Breast epithelium (tissue), 4 donors: ENCODE measurements around the gene ZNRF4. TPM values are rescaled to one million over a fixed set of nuclear protein-coding genes. Genes with fewer than 3 reads are reported as not detected.

ENCODE experiments used
- DNase-seq, 2 donors: peaks; one replicate each; pipeline ENCODE4 v3.0.0-alpha.2; 2019; ENCODE audit warnings: low spot score in 2 of 2
- H3K27ac ChIP-seq, 2 donors: fragments of 200-600 bp; sonication (generic) in 1 of 2; one replicate each; pipeline ENCODE4 v1.5.1; 2016 to 2019; ENCODE audit warnings: mild to moderate bottlenecking in 1 of 2
- H3K27me3 ChIP-seq, 2 donors: fragments of 200-600 bp; sonication (generic) in 1 of 2; one replicate each; pipeline versions ENCODE4 v1.5.1 to v1.6.0; 2017 to 2019; ENCODE audit warnings: control low read depth in 1 of 2, mild to moderate bottlenecking in 1 of 2
- H3K36me3 ChIP-seq: fragments of 200-600 bp; one replicate; pipeline ENCODE4 v1.5.1; 2019
- H3K4me1 ChIP-seq, 2 donors: fragments of 200-600 bp; sonication (generic); one replicate each; pipeline ENCODE4 v1.5.1; 2016 to 2019; ENCODE audit warnings: control low read depth in 1 of 2
- H3K4me3 ChIP-seq, 3 donors: fragments of 200-600 bp; sonication (generic); 1 replicate in 2 of 3; 2 replicates in 1 of 3; pipeline ENCODE4 v1.5.1; 2016 to 2019; ENCODE audit warnings: mild to moderate bottlenecking in 3 of 3, moderate library complexity in 2 of 3
- H3K9me3 ChIP-seq, 2 donors: fragments of 200-600 bp; sonication (generic) in 1 of 2; one replicate each; pipeline ENCODE4 v1.5.1; 2016 to 2019; ENCODE audit warnings: control low read depth in 1 of 2
- CTCF ChIP-seq, 3 donors: fragments of 450-650 bp; IDR thresholded peaks; one replicate each; pipeline ENCODE4 v1.5.1; 2016 to 2017; ENCODE audit warnings: antibody characterized with exemption in 3 of 3, mild to moderate bottlenecking in 3 of 3, moderate library complexity in 3 of 3
- POLR2A ChIP-seq: fragments of 450-650 bp; IDR thresholded peaks from one replicate; pipeline ENCODE4 v1.6.1; 2016; ENCODE audit warnings: antibody characterized with exemption, mild to moderate bottlenecking, moderate library complexity
- POLR2AphosphoS5 ChIP-seq, 3 donors: sonication (generic); formaldehyde crosslinking; IDR thresholded peaks; one replicate each; pipeline ENCODE4 v1.6.1; 2017; ENCODE audit warnings: antibody characterized with exemption in 3 of 3
- intact Hi-C: fragments of 100-400 bp; cut with DNase I; formaldehyde crosslinking; loops from one replicate; pipeline ENCODE4 v1.15.1; 2023; ENCODE audit warnings: low total_unique reads
- total RNA-seq, 3 donors: library from RNA; depleted of rRNA; stranded (reverse); fragments of >200 nt; gene quantifications; one replicate each; pipeline ENCODE4 v1.1.0, GENCODE V29; 2016

ZNRF4 gene
- total RNA-seq, 3 donors from 2014 or later = not detected

- H3K9me3 ChIP-seq = peaks cover 15 to 16% of the 10 kb centered on the region in 2 donors
- intact Hi-C loops = no loop called here
- H3K27ac ChIP-seq = no peak overlapping the region
- no peak for DNase-seq
- peaks cover 0 to 25% of the 10 kb centered on the region in 2 donors for H3K27me3 ChIP-seq
- no peaks in the 10 kb centered on the region for H3K36me3 ChIP-seq
- no peak overlapping the region for H3K4me3 ChIP-seq
- no peaks in the 10 kb centered on the region for H3K4me1 ChIP-seq
- TF ChIP-seq POLR2AphosphoS5 (IDR thresholded peaks at IDR 0.05) = no peak
- no peak for TF ChIP-seq POLR2A
- no peak for TF ChIP-seq CTCF (IDR thresholded peaks at IDR 0.05)
Measured at GRCh38 chr19:5478925-5479588, 23.8 kb downstream of the ZNRF4 start.

GRCh38 chr19:5479958-5480357, 24.7 kb downstream of the ZNRF4 start:
- Histone ChIP-seq H3K9me3 (peaks cover 15 to 16% of the 10 kb centered on the region in 2 donors), H3K36me3 (no peaks in the 10 kb centered on the region), H3K27me3 (peaks cover 0 to 25% of the 10 kb centered on the region in 2 donors), H3K4me1 (no peaks in the 10 kb centered on the region), H3K4me3 (no peak overlapping the region), H3K27ac (no peak overlapping the region)
- intact Hi-C loops = no loop called here
- TF ChIP-seq POLR2AphosphoS5 (IDR thresholded peaks at IDR 0.05) = no peak
- TF ChIP-seq POLR2A = no peak
- no peak for TF ChIP-seq CTCF (IDR thresholded peaks at IDR 0.05)
- DNase-seq = no peak

- intact Hi-C loops = no loop called here
- no peaks in the 10 kb centered on the region for H3K36me3 ChIP-seq
- DNase-seq = no peak
- H3K9me3 ChIP-seq = peaks cover 15 to 16% of the 10 kb centered on the region in 2 donors
- no peak for TF ChIP-seq POLR2AphosphoS5 (IDR thresholded peaks at IDR 0.05)
- TF ChIP-seq CTCF (IDR thresholded peaks at IDR 0.05) = peak in 1 of 3 donors; percentile 19
- no peak overlapping the region for H3K4me3 ChIP-seq
- H3K27me3 ChIP-seq = peaks cover 0 to 22% of the 10 kb centered on the region in 2 donors
- H3K4me1 ChIP-seq = no peaks in the 10 kb centered on the region
- H3K27ac ChIP-seq = no peak overlapping the region
Measured at GRCh38 chr19:5480427-5480836, 25.2 kb downstream of the ZNRF4 start.

- Histone ChIP-seq H3K4me3 (no peak overlapping the region), H3K9me3 (peaks cover 15 to 16% of the 10 kb centered on the region in 2 donors), H3K36me3 (no peaks in the 10 kb centered on the region), H3K27me3 (peaks cover 0 to 20% of the 10 kb centered on the region in 2 donors), H3K27ac (no peak overlapping the region), H3K4me1 (no peaks in the 10 kb centered on the region)
- no peak for TF ChIP-seq POLR2AphosphoS5 (IDR thresholded peaks at IDR 0.05)
- TF ChIP-seq CTCF (IDR thresholded peaks at IDR 0.05) = no peak
- TF ChIP-seq POLR2A = no peak
- no peak for DNase-seq
- intact Hi-C loops = no loop called here
Measured at GRCh38 chr19:5481957-5482356, 26.7 kb downstream of the ZNRF4 start.

- H3K4me3 ChIP-seq = no peak overlapping the region
Measured at GRCh38 chr19:5484398-5485285, 29.4 kb downstream of the ZNRF4 start.

More at GRCh38 chr19:5484398-5485285, 29.4 kb downstream of the ZNRF4 start:
- Histone ChIP-seq H3K27me3 (peaks cover 0 to under 1% of the 10 kb centered on the region in 2 donors), H3K4me1 (no peaks in the 10 kb centered on the region), H3K36me3 (no peaks in the 10 kb centered on the region), H3K9me3 (peaks cover 15 to 16% of the 10 kb centered on the region in 2 donors), H3K27ac (no peak overlapping the region)
- no peak for DNase-seq
- intact Hi-C loops = no loop called here
- TF ChIP-seq CTCF (IDR thresholded peaks at IDR 0.05) (no peak), POLR2AphosphoS5 (IDR thresholded peaks at IDR 0.05) (no peak), POLR2A (no peak)
